IPS-20b (cell line): ENCODE data around the gene PSPN.

Experiments
- H3K27ac ChIP-seq: one replicate; pipeline ENCODE4 v1.5.1; 2013; ENCODE audit warnings: low read length
- H3K27me3 ChIP-seq: 2 replicates; pipeline ENCODE4 v1.6.1; 2013; ENCODE audit warnings: mild to moderate bottlenecking, low read length, inconsistent platforms; ENCODE audit not compliant: insufficient read depth
- H3K36me3 ChIP-seq: 2 replicates; pipeline ENCODE4 v1.6.1; 2013; ENCODE audit warnings: low read depth, mild to moderate bottlenecking, inconsistent platforms, low read length, moderate library complexity; ENCODE audit not compliant: insufficient read depth
- H3K4me1 ChIP-seq: 2 replicates; pipeline ENCODE4 v1.6.1; 2013; ENCODE audit warnings: mild to moderate bottlenecking, control low read depth, inconsistent platforms, low read length, moderate library complexity; ENCODE audit not compliant: insufficient read depth
- H3K4me3 ChIP-seq: 2 replicates; pipeline ENCODE4 v1.5.1; 2013; ENCODE audit warnings: mild to moderate bottlenecking, low read length, inconsistent platforms
- H3K9ac ChIP-seq: 2 replicates; pipeline ENCODE4 v1.6.1; 2013; ENCODE audit warnings: low read depth, mild to moderate bottlenecking, inconsistent platforms, low read length, moderate library complexity
- H3K9me3 ChIP-seq: 2 replicates; pipeline ENCODE4 v1.6.1; 2013; ENCODE audit warnings: mild to moderate bottlenecking, low read depth, low read length, inconsistent platforms; ENCODE audit not compliant: insufficient read depth

Gene PSPN

GRCh38 chr19:6396305-6396704, 20.6 kb upstream of the PSPN start:
- peaks cover 6% of the 10 kb centered on the region; the same call in 1 of the 2 replicates for H3K36me3 ChIP-seq
- H3K4me1 ChIP-seq = peaks cover 4% of the 10 kb centered on the region
- H3K27ac ChIP-seq = no peak overlapping the region
- H3K9me3 ChIP-seq = no peaks in the 10 kb centered on the region
- no peak overlapping the region for H3K4me3 ChIP-seq
- no peaks in the 10 kb centered on the region for H3K27me3 ChIP-seq
- no peak overlapping the region for H3K9ac ChIP-seq

- peak overlapping the region; percentile 22 for H3K27ac ChIP-seq
- peaks cover 14% of the 10 kb centered on the region; the same call in 1 of the 2 replicates for H3K36me3 ChIP-seq
- peaks cover 4% of the 10 kb centered on the region for H3K4me1 ChIP-seq
- no peaks in the 10 kb centered on the region for H3K9me3 ChIP-seq
- H3K9ac ChIP-seq = peak overlapping the region; percentile 92; the same call in 1 of the 2 replicates
- H3K27me3 ChIP-seq = no peaks in the 10 kb centered on the region
- H3K4me3 ChIP-seq = peak overlapping the region; percentile 35; the same call in 1 of the 2 replicates
Observed at GRCh38 chr19:6394831-6395230, 19.1 kb upstream of the PSPN start.

- H3K9me3 ChIP-seq = no peaks in the 10 kb centered on the region
- H3K36me3 ChIP-seq = peaks cover 22% of the 10 kb centered on the region; the same call in 1 of the 2 replicates
- no peaks in the 10 kb centered on the region for H3K27me3 ChIP-seq
- peak overlapping the region; percentile 98 for H3K4me3 ChIP-seq
- H3K4me1 ChIP-seq = peaks cover 4% of the 10 kb centered on the region
- peak overlapping the region; percentile 22 for H3K27ac ChIP-seq
- H3K9ac ChIP-seq = peak overlapping the region; percentile 92; the same call in 1 of the 2 replicates
Observed at GRCh38 chr19:6393983-6394412, 18.3 kb upstream of the PSPN start.

- Histone ChIP-seq H3K4me1 (peaks cover 4% of the 10 kb centered on the region), H3K9ac (peak within 1 kb of the TSS; percentile 92), H3K27ac (peak within 1 kb of the TSS; percentile 22), H3K27me3 (no peaks in the 10 kb centered on the region), H3K9me3 (no peaks in the 10 kb centered on the region), H3K36me3 (peaks cover 28% of the 10 kb centered on the region), H3K4me3 (peak within 1 kb of the TSS; percentile 98)
Observed at GRCh38 chr19:6393074-6393982, 17.6 kb upstream of the PSPN start, which contains the start of gene GTF2F1. Gene GTF2F1, minus strand, starts transcription at chr19:6393164. Its CDS starts 169 bp downstream, at chr19:6392995.

GRCh38 chr19:6392221-6393073, 16.7 kb upstream of the PSPN start:
- Histone ChIP-seq H3K27ac (no peak overlapping the region), H3K9me3 (no peaks in the 10 kb centered on the region)

GRCh38 chr19:6387372-6387771, 11.6 kb upstream of the PSPN start:
- H3K36me3 ChIP-seq = peaks cover 80% of the 10 kb centered on the region

More at GRCh38 chr19:6392221-6393073, 16.7 kb upstream of the PSPN start:
- Histone ChIP-seq H3K27me3 (no peaks in the 10 kb centered on the region), H3K4me3 (peak overlapping the region; percentile 98), H3K4me1 (peaks cover 4% of the 10 kb centered on the region), H3K36me3 (peaks cover 37% of the 10 kb centered on the region), H3K9ac (peak overlapping the region; percentile 92)

GRCh38 chr19:6384381-6384780, 8.6 kb upstream of the PSPN start:
- Histone ChIP-seq H3K36me3 (peaks cover 91% of the 10 kb centered on the region), H3K9ac (no peak overlapping the region), H3K4me1 (no peaks in the 10 kb centered on the region), H3K27me3 (no peaks in the 10 kb centered on the region), H3K4me3 (no peak overlapping the region), H3K9me3 (no peaks in the 10 kb centered on the region), H3K27ac (no peak overlapping the region)

More at GRCh38 chr19:6387372-6387771, 11.6 kb upstream of the PSPN start:
- peaks cover 3% of the 10 kb centered on the region; the same call in 1 of the 2 replicates for H3K4me1 ChIP-seq
- H3K9me3 ChIP-seq = no peaks in the 10 kb centered on the region
- H3K27ac ChIP-seq = no peak overlapping the region
- no peak overlapping the region for H3K4me3 ChIP-seq
- no peak overlapping the region for H3K9ac ChIP-seq
- no peaks in the 10 kb centered on the region for H3K27me3 ChIP-seq

- Histone ChIP-seq H3K4me1 (no peaks in the 10 kb centered on the region), H3K27me3 (no peaks in the 10 kb centered on the region), H3K9ac (no peak overlapping the region), H3K4me3 (no peak overlapping the region), H3K9me3 (no peaks in the 10 kb centered on the region), H3K27ac (no peak overlapping the region), H3K36me3 (peaks cover 85% of the 10 kb centered on the region)
Observed at GRCh38 chr19:6383188-6383587, 7.5 kb upstream of the PSPN start.

- H3K4me3 ChIP-seq = no peak overlapping the region
- H3K9ac ChIP-seq = no peak overlapping the region
- no peaks in the 10 kb centered on the region for H3K27me3 ChIP-seq
- no peaks in the 10 kb centered on the region for H3K9me3 ChIP-seq
- H3K4me1 ChIP-seq = no peaks in the 10 kb centered on the region
- H3K27ac ChIP-seq = no peak overlapping the region
- H3K36me3 ChIP-seq = peaks cover 67% of the 10 kb centered on the region
Observed at GRCh38 chr19:6381030-6381750, 5.5 kb upstream of the PSPN start.

GRCh38 chr19:6379744-6380143, 4.0 kb upstream of the PSPN start:
- Histone ChIP-seq H3K9me3 (no peaks in the 10 kb centered on the region), H3K27ac (no peak overlapping the region), H3K4me3 (no peak overlapping the region), H3K9ac (no peak overlapping the region), H3K36me3 (peaks cover 55% of the 10 kb centered on the region), H3K4me1 (no peaks in the 10 kb centered on the region), H3K27me3 (no peaks in the 10 kb centered on the region)

- H3K27ac ChIP-seq = no peak overlapping the region
- no peaks in the 10 kb centered on the region for H3K4me1 ChIP-seq
- no peaks in the 10 kb centered on the region for H3K27me3 ChIP-seq
- no peak overlapping the region for H3K4me3 ChIP-seq
- H3K36me3 ChIP-seq = peaks cover 51% of the 10 kb centered on the region
- no peak overlapping the region for H3K9ac ChIP-seq
- no peaks in the 10 kb centered on the region for H3K9me3 ChIP-seq
Observed at GRCh38 chr19:6378486-6378885, 2.8 kb upstream of the PSPN start.
